SK-N-SH treated with all-trans-retinoic acid at 6 μM for 48 hours (cell line): ENCODE measurements around the gene CLTC.

Experiments
- ATAC-seq: fragments of 200-7000 bp; cut with Tn5 transposase; 3 replicates; pipeline ENCODE4 v1.9.1; 2020; ENCODE audit warnings: mild to moderate bottlenecking, moderate library complexity
- ARNTL ChIP-seq: fragments of 450-650 bp; formaldehyde crosslinking; IDR thresholded peaks from 2 replicates; pipeline ENCODE4 v1.5.0; 2020; ENCODE audit warnings: low read depth, mild to moderate bottlenecking, moderate library complexity, borderline replicate concordance
- BACH2 ChIP-seq: fragments of 250-450 bp; sonication (Bioruptor Pico); IDR thresholded peaks from 2 replicates; pipeline ENCODE4 v1.9.0; 2021; ENCODE audit warnings: mild to moderate bottlenecking, borderline replicate concordance
- CSDC2 ChIP-seq: fragments of 250-450 bp; sonication (Bioruptor Pico); IDR thresholded peaks from 2 replicates; pipeline ENCODE4 v1.5.0; 2020; ENCODE audit warnings: mild to moderate bottlenecking, moderate library complexity
- ESRRG ChIP-seq: fragments of 250-450 bp; sonication (Bioruptor Pico); IDR thresholded peaks from 2 replicates; pipeline ENCODE4 v1.6.1; 2021; ENCODE audit warnings: mild to moderate bottlenecking
- GLIS3 ChIP-seq: fragments of 250-450 bp; sonication (Bioruptor Pico); IDR thresholded peaks from 2 replicates; pipeline ENCODE4 v1.5.0; 2020; ENCODE audit warnings: mild to moderate bottlenecking, moderate library complexity
- ISL1 ChIP-seq: fragments of 250-450 bp; sonication (Bioruptor Pico); IDR thresholded peaks from 2 replicates; pipeline ENCODE4 v2.1.2; 2022; ENCODE audit warnings: mild to moderate bottlenecking, moderate library complexity
- OSR1 ChIP-seq: fragments of 250-450 bp; sonication (Bioruptor Pico); IDR thresholded peaks from 2 replicates; pipeline ENCODE4 v1.8.0; 2022; ENCODE audit warnings: moderate library complexity, mild to moderate bottlenecking, inconsistent platforms
- PPARA ChIP-seq: fragments of 250-450 bp; sonication (Bioruptor Pico); IDR thresholded peaks from 2 replicates; pipeline ENCODE4 v1.5.0; 2020; ENCODE audit warnings: mild to moderate bottlenecking, borderline replicate concordance
- SNAI2 ChIP-seq: fragments of 250-450 bp; sonication (Bioruptor Pico); IDR thresholded peaks from 2 replicates; pipeline ENCODE4 v1.5.0; 2020; ENCODE audit warnings: mild to moderate bottlenecking, moderate library complexity
- TCF4 ChIP-seq: fragments of 250-450 bp; sonication (Bioruptor Pico); IDR thresholded peaks from 2 replicates; pipeline ENCODE4 v1.8.0; 2021; ENCODE audit warnings: mild to moderate bottlenecking, moderate library complexity, borderline replicate concordance
- TOX ChIP-seq: fragments of 250-450 bp; sonication (Bioruptor Pico); IDR thresholded peaks from 2 replicates; pipeline ENCODE4 v1.8.0; 2021; ENCODE audit warnings: mild to moderate bottlenecking, moderate library complexity, borderline replicate concordance
- ZC3H10 ChIP-seq: fragments of 250-450 bp; sonication (Bioruptor Pico); IDR thresholded peaks from 2 replicates; pipeline ENCODE4 v1.5.1; 2021; ENCODE audit warnings: mild to moderate bottlenecking, moderate library complexity
- ZFP3 ChIP-seq: fragments of 250-450 bp; sonication (Bioruptor Pico); IDR thresholded peaks from 2 replicates; pipeline ENCODE4 v1.5.0; 2020; ENCODE audit warnings: mild to moderate bottlenecking, moderate library complexity
- ZFP30 ChIP-seq: fragments of 450-650 bp; formaldehyde crosslinking; IDR thresholded peaks from 2 replicates; pipeline ENCODE4 v1.5.0; 2022; ENCODE audit warnings: mild to moderate bottlenecking, moderate library complexity
- ZNF565 ChIP-seq: fragments of 450-650 bp; formaldehyde crosslinking; conservative IDR thresholded peaks from 2 replicates; pipeline ENCODE4 v1.5.0; 2020; ENCODE audit warnings: low read depth, mild to moderate bottlenecking, moderate library complexity
- ZNF70 ChIP-seq: fragments of 450-650 bp; formaldehyde crosslinking; IDR thresholded peaks from 2 replicates; pipeline ENCODE4 v1.5.0; 2020; ENCODE audit warnings: mild to moderate bottlenecking, moderate library complexity
- TF ChIP-seq, protein P1 (sequence below): fragments of 250-450 bp; sonication (Bioruptor Pico); IDR thresholded peaks from 2 replicates; pipeline ENCODE4 v1.5.0; 2020; ENCODE audit warnings: mild to moderate bottlenecking, moderate library complexity
- TF ChIP-seq, protein P2 (sequence below): fragments of 250-450 bp; sonication (Bioruptor Pico); IDR thresholded peaks from 2 replicates; pipeline ENCODE4 v1.5.1; 2021; ENCODE audit warnings: mild to moderate bottlenecking, moderate library complexity
- TF ChIP-seq, protein P3 (sequence below): fragments of 250-450 bp; sonication (Bioruptor Pico); IDR thresholded peaks from 2 replicates; pipeline ENCODE4 v1.8.0; 2021; ENCODE audit warnings: low read depth, mild to moderate bottlenecking, moderate library complexity, borderline replicate concordance
- TF ChIP-seq, protein P4 (sequence below): fragments of 250-450 bp; sonication (Bioruptor Pico); IDR thresholded peaks from 2 replicates; pipeline ENCODE4 v1.8.0; 2020; ENCODE audit warnings: mild to moderate bottlenecking, moderate library complexity, borderline replicate concordance

Gene CLTC

DNA sequence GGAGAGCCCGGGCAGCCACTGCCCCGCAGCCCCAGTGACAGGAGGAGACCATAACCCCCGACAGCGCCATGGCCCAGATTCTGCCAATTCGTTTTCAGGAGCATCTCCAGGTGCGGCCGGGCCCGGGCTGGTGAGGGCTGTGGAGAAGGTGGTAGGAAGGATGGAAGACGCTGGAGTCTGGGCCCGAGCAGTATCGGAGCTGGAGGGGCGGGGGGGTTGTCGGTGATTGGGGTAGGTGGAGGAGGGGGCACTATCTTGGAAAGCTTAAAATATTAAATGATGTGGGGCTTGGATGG, 317 bp downstream of the CLTC start:
- TF ChIP-seq ARNTL (CRISPR knock-in tag) (no peak), OSR1 (no peak), SNAI2 (CRISPR knock-in tag) (no peak), BACH2 (CRISPR knock-in tag) (no peak), PPARA (no peak), ESRRG (CRISPR knock-in tag) (no peak), ZC3H10 (no peak), ZNF70 (no peak), ZNF565 (CRISPR knock-in tag) (no peak), ZFP30 (CRISPR knock-in tag) (no peak), CSDC2 (CRISPR knock-in tag) (no peak), ISL1 (CRISPR knock-in tag) (no peak), ZFP3 (no peak)
- TF ChIP-seq, protein P1, sequence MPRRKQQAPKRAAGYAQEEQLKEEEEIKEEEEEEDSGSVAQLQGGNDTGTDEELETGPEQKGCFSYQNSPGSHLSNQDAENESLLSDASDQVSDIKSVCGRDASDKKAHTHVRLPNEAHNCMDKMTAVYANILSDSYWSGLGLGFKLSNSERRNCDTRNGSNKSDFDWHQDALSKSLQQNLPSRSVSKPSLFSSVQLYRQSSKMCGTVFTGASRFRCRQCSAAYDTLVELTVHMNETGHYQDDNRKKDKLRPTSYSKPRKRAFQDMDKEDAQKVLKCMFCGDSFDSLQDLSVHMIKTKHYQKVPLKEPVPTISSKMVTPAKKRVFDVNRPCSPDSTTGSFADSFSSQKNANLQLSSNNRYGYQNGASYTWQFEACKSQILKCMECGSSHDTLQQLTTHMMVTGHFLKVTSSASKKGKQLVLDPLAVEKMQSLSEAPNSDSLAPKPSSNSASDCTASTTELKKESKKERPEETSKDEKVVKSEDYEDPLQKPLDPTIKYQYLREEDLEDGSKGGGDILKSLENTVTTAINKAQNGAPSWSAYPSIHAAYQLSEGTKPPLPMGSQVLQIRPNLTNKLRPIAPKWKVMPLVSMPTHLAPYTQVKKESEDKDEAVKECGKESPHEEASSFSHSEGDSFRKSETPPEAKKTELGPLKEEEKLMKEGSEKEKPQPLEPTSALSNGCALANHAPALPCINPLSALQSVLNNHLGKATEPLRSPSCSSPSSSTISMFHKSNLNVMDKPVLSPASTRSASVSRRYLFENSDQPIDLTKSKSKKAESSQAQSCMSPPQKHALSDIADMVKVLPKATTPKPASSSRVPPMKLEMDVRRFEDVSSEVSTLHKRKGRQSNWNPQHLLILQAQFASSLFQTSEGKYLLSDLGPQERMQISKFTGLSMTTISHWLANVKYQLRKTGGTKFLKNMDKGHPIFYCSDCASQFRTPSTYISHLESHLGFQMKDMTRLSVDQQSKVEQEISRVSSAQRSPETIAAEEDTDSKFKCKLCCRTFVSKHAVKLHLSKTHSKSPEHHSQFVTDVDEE (CRISPR knock-in tag) = no peak
- TF ChIP-seq, protein P2, sequence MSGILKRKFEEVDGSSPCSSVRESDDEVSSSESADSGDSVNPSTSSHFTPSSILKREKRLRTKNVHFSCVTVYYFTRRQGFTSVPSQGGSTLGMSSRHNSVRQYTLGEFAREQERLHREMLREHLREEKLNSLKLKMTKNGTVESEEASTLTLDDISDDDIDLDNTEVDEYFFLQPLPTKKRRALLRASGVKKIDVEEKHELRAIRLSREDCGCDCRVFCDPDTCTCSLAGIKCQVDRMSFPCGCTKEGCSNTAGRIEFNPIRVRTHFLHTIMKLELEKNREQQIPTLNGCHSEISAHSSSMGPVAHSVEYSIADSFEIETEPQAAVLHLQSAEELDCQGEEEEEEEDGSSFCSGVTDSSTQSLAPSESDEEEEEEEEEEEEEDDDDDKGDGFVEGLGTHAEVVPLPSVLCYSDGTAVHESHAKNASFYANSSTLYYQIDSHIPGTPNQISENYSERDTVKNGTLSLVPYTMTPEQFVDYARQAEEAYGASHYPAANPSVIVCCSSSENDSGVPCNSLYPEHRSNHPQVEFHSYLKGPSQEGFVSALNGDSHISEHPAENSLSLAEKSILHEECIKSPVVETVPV = no peak
- TF ChIP-seq, protein P3, sequence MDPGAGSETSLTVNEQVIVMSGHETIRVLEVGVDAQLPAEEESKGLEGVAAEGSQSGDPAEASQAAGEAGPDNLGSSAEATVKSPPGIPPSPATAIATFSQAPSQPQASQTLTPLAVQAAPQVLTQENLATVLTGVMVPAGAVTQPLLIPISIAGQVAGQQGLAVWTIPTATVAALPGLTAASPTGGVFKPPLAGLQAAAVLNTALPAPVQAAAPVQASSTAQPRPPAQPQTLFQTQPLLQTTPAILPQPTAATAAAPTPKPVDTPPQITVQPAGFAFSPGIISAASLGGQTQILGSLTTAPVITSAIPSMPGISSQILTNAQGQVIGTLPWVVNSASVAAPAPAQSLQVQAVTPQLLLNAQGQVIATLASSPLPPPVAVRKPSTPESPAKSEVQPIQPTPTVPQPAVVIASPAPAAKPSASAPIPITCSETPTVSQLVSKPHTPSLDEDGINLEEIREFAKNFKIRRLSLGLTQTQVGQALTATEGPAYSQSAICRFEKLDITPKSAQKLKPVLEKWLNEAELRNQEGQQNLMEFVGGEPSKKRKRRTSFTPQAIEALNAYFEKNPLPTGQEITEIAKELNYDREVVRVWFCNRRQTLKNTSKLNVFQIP (CRISPR knock-in tag) = no peak
- TF ChIP-seq, all 23 proteins: peak for 0
- ATAC-seq = no peak; the same call in 2 of the 3 replicates

DNA sequence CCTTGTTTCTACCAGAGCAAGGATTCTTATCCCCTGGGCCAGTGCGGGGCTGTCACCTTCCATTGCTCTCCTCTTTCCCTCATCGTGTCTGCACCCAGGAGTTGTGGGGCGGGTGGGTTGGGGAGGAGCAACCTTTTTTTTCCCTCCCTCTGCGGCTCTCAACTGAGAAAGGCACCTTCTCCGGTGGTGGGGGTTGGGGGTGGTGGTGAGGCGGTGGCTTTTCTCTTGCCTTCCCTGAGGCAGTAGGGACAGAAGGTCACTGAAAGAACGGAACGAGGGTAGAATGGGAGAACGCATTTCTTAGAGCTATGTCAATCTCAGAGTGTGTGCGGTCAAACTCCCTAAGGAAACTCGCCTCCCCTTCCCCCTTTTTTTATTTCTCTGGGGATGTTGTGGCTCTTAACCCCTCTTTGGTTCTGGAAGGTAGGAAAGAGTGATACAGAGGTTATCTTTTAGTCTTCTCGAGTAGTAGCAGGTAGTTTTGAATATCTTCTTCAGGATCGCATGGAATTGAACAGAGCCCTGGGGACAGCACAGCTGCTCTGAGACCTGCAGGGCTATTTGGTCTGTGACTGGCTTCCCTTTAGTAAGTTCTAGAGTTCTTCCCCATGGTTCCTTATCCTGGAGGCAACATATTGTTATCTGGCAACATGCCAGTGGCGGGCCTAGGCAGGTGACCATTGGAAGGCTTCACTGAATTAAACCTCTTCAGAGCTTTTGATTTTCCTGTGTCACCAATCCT, 994 bp downstream of the CLTC start:
- peak; percentile 21 for ATAC-seq
- TF ChIP-seq, protein P4, sequence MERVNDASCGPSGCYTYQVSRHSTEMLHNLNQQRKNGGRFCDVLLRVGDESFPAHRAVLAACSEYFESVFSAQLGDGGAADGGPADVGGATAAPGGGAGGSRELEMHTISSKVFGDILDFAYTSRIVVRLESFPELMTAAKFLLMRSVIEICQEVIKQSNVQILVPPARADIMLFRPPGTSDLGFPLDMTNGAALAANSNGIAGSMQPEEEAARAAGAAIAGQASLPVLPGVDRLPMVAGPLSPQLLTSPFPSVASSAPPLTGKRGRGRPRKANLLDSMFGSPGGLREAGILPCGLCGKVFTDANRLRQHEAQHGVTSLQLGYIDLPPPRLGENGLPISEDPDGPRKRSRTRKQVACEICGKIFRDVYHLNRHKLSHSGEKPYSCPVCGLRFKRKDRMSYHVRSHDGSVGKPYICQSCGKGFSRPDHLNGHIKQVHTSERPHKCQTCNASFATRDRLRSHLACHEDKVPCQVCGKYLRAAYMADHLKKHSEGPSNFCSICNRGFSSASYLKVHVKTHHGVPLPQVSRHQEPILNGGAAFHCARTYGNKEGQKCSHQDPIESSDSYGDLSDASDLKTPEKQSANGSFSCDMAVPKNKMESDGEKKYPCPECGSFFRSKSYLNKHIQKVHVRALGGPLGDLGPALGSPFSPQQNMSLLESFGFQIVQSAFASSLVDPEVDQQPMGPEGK (CRISPR knock-in tag) = no peak
- TF ChIP-seq TOX (CRISPR knock-in tag) (no peak), TCF4 (CRISPR knock-in tag) (no peak), GLIS3 (CRISPR knock-in tag) (no peak), PPARA (no peak), BACH2 (CRISPR knock-in tag) (no peak), ZFP3 (no peak), ARNTL (CRISPR knock-in tag) (no peak), OSR1 (no peak), ESRRG (CRISPR knock-in tag) (no peak), ISL1 (CRISPR knock-in tag) (no peak)
- TF ChIP-seq, protein P2 = no peak
- TF ChIP-seq, protein P1 (CRISPR knock-in tag) = no peak
